HL-60 (cell line): Measurements from ENCODE around the gene TGIF2.

Source experiments
- DNase-seq, 2 experiments: peaks; one replicate each; pipeline ENCODE4 v3.0.0-alpha.2; 2010 to 2020; ENCODE audit warnings: low read depth in 1 of 2, low spot score in 1 of 2
- H3K27ac ChIP-seq: fragments of 250-450 bp; sonication (Bioruptor Pico); replicated peaks from 2 replicates; pipeline ENCODE4 v1.5.1; 2020; ENCODE audit warnings: mild to moderate bottlenecking, moderate library complexity
- H3K27me3 ChIP-seq: fragments of 250-450 bp; sonication (Bioruptor Pico); 2 replicates; pipeline ENCODE4 v1.5.1; 2021; ENCODE audit warnings: mild to moderate bottlenecking, moderate library complexity; ENCODE audit not compliant: insufficient read depth, poor library complexity, severe bottlenecking
- H3K4me3 ChIP-seq: replicated peaks from 2 replicates; pipeline ENCODE4 v1.5.1; 2011; ENCODE audit warnings: mild to moderate bottlenecking, control low read depth, low read length; ENCODE audit not compliant: insufficient read depth
- GABPA ChIP-seq: IDR thresholded peaks from 2 replicates; pipeline ENCODE4 v1.6.1; 2012; ENCODE audit warnings: low read depth
- POLR2AphosphoS5 ChIP-seq: IDR thresholded peaks from 2 replicates; pipeline ENCODE4 v1.6.1; 2012; ENCODE audit warnings: low read depth
- SPI1 ChIP-seq: IDR thresholded peaks from 2 replicates; pipeline ENCODE4 v1.6.1; 2012; ENCODE audit warnings: low read depth, mild to moderate bottlenecking, borderline replicate concordance
- TF ChIP-seq, protein P1 (sequence below): IDR thresholded peaks from one replicate; pipeline ENCODE4 v1.5.1; 2011; ENCODE audit warnings: low read length, control low read depth, inconsistent platforms; ENCODE audit not compliant: insufficient read depth
- TF ChIP-seq, protein P2 (sequence below): IDR thresholded peaks from 2 replicates; pipeline ENCODE4 v1.6.1; 2012; ENCODE audit warnings: low read depth; ENCODE audit not compliant: insufficient replicate concordance

The TGIF2 gene

DNA sequence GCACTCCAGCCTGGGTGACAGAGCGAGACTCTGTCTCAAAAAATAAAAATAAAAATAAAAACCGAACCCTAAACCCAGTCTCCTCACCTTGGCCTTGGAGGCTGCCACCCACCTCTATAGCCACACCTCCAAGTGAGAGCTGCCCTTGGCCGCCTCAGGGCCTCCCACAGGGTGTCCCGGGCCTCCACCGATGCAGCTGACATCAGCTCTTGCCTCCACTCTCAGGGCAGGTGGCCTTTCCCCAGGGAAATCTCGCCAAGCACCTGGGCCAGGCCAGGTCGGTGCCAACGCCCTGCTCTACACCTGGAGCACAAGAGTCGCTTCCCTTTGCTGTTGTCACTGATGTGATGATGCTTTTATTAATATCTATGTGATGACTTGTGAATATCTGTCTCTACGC is 41.0 kb upstream of the TGIF2 start:
- Histone ChIP-seq H3K4me3 (no peak overlapping the region), H3K27ac (no peak overlapping the region), H3K27me3 (no peaks in the 10 kb centered on the region)
- TF ChIP-seq GABPA (no peak), SPI1 (no peak), POLR2AphosphoS5 (no peak)
- TF ChIP-seq, protein P1, sequence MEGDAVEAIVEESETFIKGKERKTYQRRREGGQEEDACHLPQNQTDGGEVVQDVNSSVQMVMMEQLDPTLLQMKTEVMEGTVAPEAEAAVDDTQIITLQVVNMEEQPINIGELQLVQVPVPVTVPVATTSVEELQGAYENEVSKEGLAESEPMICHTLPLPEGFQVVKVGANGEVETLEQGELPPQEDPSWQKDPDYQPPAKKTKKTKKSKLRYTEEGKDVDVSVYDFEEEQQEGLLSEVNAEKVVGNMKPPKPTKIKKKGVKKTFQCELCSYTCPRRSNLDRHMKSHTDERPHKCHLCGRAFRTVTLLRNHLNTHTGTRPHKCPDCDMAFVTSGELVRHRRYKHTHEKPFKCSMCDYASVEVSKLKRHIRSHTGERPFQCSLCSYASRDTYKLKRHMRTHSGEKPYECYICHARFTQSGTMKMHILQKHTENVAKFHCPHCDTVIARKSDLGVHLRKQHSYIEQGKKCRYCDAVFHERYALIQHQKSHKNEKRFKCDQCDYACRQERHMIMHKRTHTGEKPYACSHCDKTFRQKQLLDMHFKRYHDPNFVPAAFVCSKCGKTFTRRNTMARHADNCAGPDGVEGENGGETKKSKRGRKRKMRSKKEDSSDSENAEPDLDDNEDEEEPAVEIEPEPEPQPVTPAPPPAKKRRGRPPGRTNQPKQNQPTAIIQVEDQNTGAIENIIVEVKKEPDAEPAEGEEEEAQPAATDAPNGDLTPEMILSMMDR, result no peak
- TF ChIP-seq, protein P2, sequence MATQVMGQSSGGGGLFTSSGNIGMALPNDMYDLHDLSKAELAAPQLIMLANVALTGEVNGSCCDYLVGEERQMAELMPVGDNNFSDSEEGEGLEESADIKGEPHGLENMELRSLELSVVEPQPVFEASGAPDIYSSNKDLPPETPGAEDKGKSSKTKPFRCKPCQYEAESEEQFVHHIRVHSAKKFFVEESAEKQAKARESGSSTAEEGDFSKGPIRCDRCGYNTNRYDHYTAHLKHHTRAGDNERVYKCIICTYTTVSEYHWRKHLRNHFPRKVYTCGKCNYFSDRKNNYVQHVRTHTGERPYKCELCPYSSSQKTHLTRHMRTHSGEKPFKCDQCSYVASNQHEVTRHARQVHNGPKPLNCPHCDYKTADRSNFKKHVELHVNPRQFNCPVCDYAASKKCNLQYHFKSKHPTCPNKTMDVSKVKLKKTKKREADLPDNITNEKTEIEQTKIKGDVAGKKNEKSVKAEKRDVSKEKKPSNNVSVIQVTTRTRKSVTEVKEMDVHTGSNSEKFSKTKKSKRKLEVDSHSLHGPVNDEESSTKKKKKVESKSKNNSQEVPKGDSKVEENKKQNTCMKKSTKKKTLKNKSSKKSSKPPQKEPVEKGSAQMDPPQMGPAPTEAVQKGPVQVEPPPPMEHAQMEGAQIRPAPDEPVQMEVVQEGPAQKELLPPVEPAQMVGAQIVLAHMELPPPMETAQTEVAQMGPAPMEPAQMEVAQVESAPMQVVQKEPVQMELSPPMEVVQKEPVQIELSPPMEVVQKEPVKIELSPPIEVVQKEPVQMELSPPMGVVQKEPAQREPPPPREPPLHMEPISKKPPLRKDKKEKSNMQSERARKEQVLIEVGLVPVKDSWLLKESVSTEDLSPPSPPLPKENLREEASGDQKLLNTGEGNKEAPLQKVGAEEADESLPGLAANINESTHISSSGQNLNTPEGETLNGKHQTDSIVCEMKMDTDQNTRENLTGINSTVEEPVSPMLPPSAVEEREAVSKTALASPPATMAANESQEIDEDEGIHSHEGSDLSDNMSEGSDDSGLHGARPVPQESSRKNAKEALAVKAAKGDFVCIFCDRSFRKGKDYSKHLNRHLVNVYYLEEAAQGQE, result no peak
- DNase-seq, result no peak

GRCh38 chr20:36532822-36533221 is 40.6 kb upstream of the TGIF2 start:
- H3K27ac ChIP-seq, result no peak overlapping the region
- no peaks in the 10 kb centered on the region for H3K27me3 ChIP-seq
- TF ChIP-seq, protein P2, result no peak
- TF ChIP-seq GABPA (no peak), SPI1 (no peak), POLR2AphosphoS5 (no peak)
- TF ChIP-seq, protein P1, result no peak

GRCh38 chr20:36538026-36538722 is 35.2 kb upstream of the TGIF2 start:
- Histone ChIP-seq H3K27me3 (peaks cover 9% of the 10 kb centered on the region), H3K27ac (no peak overlapping the region), H3K4me3 (no peak overlapping the region)
- DNase-seq, result no peak
- no peak for TF ChIP-seq SPI1
- TF ChIP-seq GABPA, result no peak
- TF ChIP-seq, protein P1, result no peak
- TF ChIP-seq, protein P2, result no peak
- no peak for TF ChIP-seq POLR2AphosphoS5

More at GRCh38 chr20:36532822-36533221, 40.6 kb upstream of the TGIF2 start:
- H3K4me3 ChIP-seq, result no peak overlapping the region
- DNase-seq, result no peak
